GM08714 (cell line): ENCODE data around the gene ICE2.
A peak's percentile ranks its signal among the peaks of the same experiment; 100 is the strongest.

Experiments used
- H3K4me3 ChIP-seq: fragments of 200-500 bp; sonication (Bioruptor generic); 2 replicates; pipeline ENCODE4 v1.5.1; 2014; ENCODE audit warnings: mild to moderate bottlenecking, low read length, inconsistent platforms
- ZNF274 ChIP-seq: IDR thresholded peaks from 2 replicates; pipeline ENCODE4 v1.6.1; 2012; ENCODE audit warnings: mild to moderate bottlenecking, low read depth, low read length

The ICE2 gene

GRCh38 chr15:60396100-60396499, 82.8 kb downstream of the ICE2 start:
- no peak for TF ChIP-seq ZNF274
- H3K4me3 ChIP-seq = peak overlapping the region; percentile 92; the same call in 1 of the 2 replicates

GRCh38 chr15:60395276-60396011, 83.5 kb downstream of the ICE2 start:
- no peak for TF ChIP-seq ZNF274
- no peak overlapping the region for H3K4me3 ChIP-seq

- no peak for TF ChIP-seq ZNF274
- no peak overlapping the region for H3K4me3 ChIP-seq
These were observed 84.2 kb downstream of the ICE2 start for GRCh38 chr15:60394689-60395097.

DNA sequence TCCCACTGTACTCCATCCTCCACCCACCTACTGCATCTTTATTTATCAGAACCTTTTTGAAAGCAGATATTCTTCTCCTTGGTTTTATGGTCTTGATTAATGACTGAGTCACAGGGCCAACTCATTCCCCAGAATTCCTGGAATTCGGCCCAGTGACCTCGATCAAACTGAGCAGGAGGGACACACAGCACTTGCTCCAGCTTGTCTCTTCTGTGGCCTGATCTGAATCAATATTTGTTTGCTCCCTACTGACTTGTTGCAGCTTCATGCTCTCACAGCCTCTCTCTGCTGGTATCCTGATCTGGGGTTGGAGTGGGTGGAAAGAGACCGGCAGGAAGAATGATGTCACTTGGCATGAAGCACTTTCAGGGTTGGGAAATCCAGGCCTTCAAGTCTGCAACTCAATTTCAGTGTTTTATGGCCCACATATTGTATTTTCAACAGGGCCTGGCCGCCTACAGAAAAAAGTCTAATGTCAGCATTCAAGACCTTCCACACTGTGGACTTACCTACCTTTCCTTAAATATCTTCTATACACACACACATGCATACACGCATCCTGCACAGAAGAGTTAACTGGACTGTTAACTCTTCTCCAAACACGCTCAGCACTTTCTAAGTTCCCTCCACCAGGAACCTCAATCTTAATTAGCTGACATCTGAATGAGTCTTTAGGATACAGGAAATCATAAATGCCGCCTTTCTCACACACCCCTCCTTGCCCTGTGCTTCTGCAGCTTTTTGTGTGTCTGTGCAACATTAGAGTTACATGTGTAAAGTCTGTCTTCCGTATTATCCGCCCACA, 85.8 kb downstream of the ICE2 start:
- no peak for TF ChIP-seq ZNF274
- no peak overlapping the region for H3K4me3 ChIP-seq

DNA sequence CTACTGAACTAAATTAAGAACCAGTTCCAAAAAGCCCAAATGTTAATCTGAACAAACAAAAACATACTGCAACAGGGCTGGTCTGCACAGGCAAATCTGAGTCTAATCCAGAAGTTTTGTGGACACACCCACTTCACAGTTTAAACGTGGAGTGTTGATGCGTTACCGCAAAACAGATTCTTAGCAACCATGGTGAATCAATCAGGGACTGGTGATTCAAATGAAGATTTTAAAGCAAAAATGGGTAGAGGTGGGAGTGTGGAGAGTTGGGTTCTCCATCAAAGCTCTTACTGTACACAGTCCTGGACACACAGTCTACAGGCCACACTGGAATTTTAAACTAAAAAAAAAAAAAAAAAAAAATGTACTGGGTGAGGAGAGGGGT, 86.3 kb downstream of the ICE2 start:
- H3K4me3 ChIP-seq = no peak overlapping the region
- no peak for TF ChIP-seq ZNF274

- no peak for TF ChIP-seq ZNF274
- H3K4me3 ChIP-seq = no peak overlapping the region
These were observed 87.1 kb downstream of the ICE2 start for GRCh38 chr15:60391722-60392315.

DNA sequence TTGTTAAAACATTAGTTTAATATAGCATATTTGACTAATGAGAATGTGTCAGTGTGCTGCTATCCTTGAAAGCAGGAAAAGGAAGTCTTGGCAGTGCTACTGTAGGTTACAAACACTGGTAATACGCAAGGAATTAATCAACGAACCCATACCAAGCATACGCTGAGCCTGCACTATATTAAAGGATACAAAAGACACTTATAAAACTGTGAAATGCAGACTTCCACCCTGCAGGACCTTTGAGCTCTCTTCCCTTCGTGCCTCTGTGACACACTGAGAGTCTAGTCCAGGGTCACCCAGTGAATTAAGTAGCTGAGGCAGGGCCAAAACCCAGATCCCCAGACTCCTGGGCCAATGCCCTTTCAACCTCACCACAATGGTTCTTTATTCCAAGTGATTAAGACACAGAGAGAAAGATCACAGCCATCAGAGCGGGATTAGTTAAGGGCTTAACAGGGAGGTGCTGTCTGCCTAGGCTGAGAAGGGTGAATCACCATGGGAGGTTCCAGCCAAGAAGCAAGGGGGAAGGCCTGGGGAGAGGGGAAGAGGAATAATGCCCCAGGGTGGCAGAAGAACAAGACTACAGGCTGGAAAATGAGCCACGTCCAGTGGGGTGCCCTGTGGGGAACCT, 88.0 kb downstream of the ICE2 start:
- TF ChIP-seq ZNF274 = no peak
- H3K4me3 ChIP-seq = no peak overlapping the region

- no peak for TF ChIP-seq ZNF274
- no peak overlapping the region for H3K4me3 ChIP-seq
These were observed 88.7 kb downstream of the ICE2 start for GRCh38 chr15:60390231-60390630.

GRCh38 chr15:60389261-60390077, 89.5 kb downstream of the ICE2 start:
- no peak overlapping the region; the same call in 1 of the 2 replicates for H3K4me3 ChIP-seq
- no peak for TF ChIP-seq ZNF274

DNA sequence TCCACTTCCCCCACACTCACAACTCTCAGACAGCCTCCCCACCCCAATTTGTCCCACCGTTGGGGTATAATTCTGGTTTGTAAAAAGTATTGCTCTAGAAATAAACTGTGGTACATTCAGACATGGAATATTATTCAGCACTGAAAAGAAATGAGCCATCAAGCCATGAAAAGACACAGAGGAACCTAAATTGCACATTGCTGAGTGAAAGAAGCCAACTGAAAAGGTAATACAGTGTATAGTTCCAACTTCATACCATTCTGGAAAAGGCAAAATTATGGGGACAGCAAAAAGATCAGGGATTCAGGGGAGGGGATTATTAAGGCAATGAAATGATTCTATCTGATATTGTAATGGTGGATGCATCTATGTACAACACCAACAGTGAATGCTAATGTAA, 91.6 kb downstream of the ICE2 start:
- no peak for TF ChIP-seq ZNF274
- no peak overlapping the region for H3K4me3 ChIP-seq

- H3K4me3 ChIP-seq = no peak overlapping the region
- TF ChIP-seq ZNF274 = no peak
These were observed 92.3 kb downstream of the ICE2 start for GRCh38 chr15:60386615-60387014.

- no peak for TF ChIP-seq ZNF274
- no peak overlapping the region for H3K4me3 ChIP-seq
These were observed 93.1 kb downstream of the ICE2 start for GRCh38 chr15:60385620-60386552.
